ENCODE measurements around the gene PIGP.
A peak's percentile ranks its signal among the peaks of the same experiment; 100 is the strongest.
"Not testable (repeated sequence)": the region's sequence is repeated elsewhere in the genome, so short reads cannot be mapped to it uniquely, and the experiment has no call there.

PIGP gene

GRCh38 chr21:37036177-37036576 lies 36.7 kb downstream of the PIGP start:
- no peak for TF ChIP-seq CTCF (IDR thresholded peaks at IDR 0.05; ENCODE audit: control insufficient read depth, insufficient read depth, low read depth, low read length, missing control alignments)
- DNase-seq (ENCODE audit: low read depth) = no peak
- no peak overlapping the region for H3K4me3 ChIP-seq (ENCODE audit: control insufficient read depth, low read depth, low read length)

GRCh38 chr21:37034394-37034793 lies 38.5 kb downstream of the PIGP start:
- DNase-seq (ENCODE audit: low read depth); H3K4me3 ChIP-seq (ENCODE audit: control insufficient read depth, low read depth, low read length): not testable (repeated sequence)

GRCh38 chr21:37032877-37033471 lies 39.9 kb downstream of the PIGP start:
- no peak for TF ChIP-seq CTCF (IDR thresholded peaks at IDR 0.05; ENCODE audit: control insufficient read depth, insufficient read depth, low read depth, low read length, missing control alignments)
- H3K4me3 ChIP-seq (ENCODE audit: control insufficient read depth, low read depth, low read length) = no peak overlapping the region

GRCh38 chr21:37032293-37032692 lies 40.6 kb downstream of the PIGP start:
- H3K4me3 ChIP-seq (ENCODE audit: control insufficient read depth, low read depth, low read length) = no peak overlapping the region
- no peak for DNase-seq (ENCODE audit: low read depth)
- no peak for TF ChIP-seq CTCF (IDR thresholded peaks at IDR 0.05; ENCODE audit: control insufficient read depth, insufficient read depth, low read depth, low read length, missing control alignments)

More at GRCh38 chr21:37032877-37033471, 39.9 kb downstream of the PIGP start:
- peak; percentile 34 for DNase-seq (ENCODE audit: low read depth)

GRCh38 chr21:37030864-37031263 lies 42.0 kb downstream of the PIGP start:
- no peak for TF ChIP-seq CTCF (IDR thresholded peaks at IDR 0.05; ENCODE audit: control insufficient read depth, insufficient read depth, low read depth, low read length, missing control alignments)
- no peak for DNase-seq (ENCODE audit: low read depth)

GRCh38 chr21:37028570-37028969 lies 44.3 kb downstream of the PIGP start:
- no peak for TF ChIP-seq CTCF (IDR thresholded peaks at IDR 0.05; ENCODE audit: control insufficient read depth, insufficient read depth, low read depth, low read length, missing control alignments)
- DNase-seq (ENCODE audit: low read depth) = no peak
- H3K4me3 ChIP-seq (ENCODE audit: control insufficient read depth, low read depth, low read length) = no peak overlapping the region

More at GRCh38 chr21:37030864-37031263, 42.0 kb downstream of the PIGP start:
- no peak overlapping the region for H3K4me3 ChIP-seq (ENCODE audit: control insufficient read depth, low read depth, low read length)

- DNase-seq (ENCODE audit: low read depth) = no peak
- TF ChIP-seq CTCF (IDR thresholded peaks at IDR 0.05; ENCODE audit: control insufficient read depth, insufficient read depth, low read depth, low read length, missing control alignments) = no peak
- H3K4me3 ChIP-seq (ENCODE audit: control insufficient read depth, low read depth, low read length) = no peak overlapping the region
Measured at GRCh38 chr21:37026499-37026898, 46.4 kb downstream of the PIGP start.
